Activated CD4-positive, alpha-beta T cell treated with anti-CD3 and anti-CD28 coated beads, Interleukin-2, amount 50 U/mL, for 48 hours (primary cell): ENCODE measurements around the gene EPHB2.
"Not testable (repeated sequence)": the region's sequence is repeated elsewhere in the genome, so short reads cannot be mapped to it uniquely, and the experiment has no call there.

Experiments used
- DNase-seq, 2 experiments: peaks; one replicate each; pipeline ENCODE4 v3.0.0-alpha.2; 2020

EPHB2 gene

DNA sequence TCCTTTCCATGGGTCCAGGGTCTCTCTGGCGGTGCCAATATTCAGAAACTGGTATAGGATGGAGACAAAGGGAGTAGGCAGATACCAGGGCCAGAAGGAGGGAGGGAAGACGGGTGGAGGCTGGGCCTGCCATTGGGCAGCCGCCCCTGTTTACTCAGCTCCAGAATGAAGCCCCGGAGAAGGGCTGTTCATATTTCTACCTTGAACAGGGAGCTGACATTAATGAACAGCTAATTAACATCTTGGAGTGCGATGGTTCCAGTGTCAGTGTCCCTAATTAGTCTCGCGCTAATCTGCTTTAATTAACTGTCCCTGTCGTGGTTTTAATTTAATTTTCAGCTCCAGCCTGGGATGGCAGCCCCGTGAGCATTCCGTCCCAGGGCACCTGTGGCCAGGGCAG, 113.8 kb downstream of the EPHB2 start:
- no peak for DNase-seq

DNA sequence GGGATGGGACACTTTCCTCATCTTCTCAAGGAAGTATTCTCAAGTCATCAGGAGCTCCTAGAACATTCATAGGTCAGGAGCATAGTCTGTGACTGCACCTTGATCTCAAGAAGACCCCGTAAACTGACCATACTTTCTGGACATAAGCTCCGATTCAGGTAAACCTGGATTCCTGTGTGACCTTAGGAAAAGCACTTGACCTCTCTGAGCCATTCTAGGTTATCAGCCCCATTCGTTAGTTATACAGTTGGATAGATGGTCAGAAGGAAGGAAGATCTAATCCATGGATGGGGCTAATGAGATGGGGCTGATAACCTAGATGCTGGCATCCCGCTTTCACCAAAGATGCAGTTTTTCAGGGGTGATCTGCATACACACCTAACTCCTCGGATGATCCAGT, 114.3 kb downstream of the EPHB2 start:
- DNase-seq, result no peak

DNA sequence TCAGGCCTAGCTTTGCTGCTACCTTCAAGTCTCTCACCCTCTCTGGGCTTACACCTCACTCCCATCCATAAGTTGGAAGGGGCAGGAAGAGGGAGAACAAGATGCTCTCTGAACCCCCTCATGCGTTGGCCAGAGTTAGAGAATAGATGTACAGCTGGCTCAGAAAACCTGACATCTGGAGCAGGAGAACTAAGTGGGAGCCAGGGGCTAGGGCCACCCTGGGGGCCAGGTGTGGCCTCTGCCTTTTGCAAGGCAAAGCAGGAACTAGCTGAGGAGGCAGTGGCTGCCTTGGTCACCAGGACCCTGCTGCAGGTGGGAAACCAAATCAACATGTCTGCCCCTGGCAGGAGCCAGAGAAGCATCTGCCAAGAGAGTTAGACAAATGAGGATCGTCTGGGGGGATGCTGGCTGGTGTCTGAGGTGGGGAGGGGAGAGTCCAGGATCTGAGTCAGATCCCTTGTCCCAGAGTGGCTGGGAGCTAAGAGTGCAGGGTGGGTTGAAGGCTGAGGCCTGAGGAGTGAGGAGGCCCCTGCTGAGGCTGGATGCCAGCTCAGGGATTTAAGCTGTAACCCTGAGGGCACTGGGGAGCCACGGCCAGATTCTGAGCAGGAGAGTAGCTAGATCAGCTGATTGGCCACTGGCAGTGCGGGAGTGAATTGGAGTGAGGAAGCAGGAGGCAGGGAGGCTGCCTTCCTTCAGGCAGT, 115.0 kb downstream of the EPHB2 start:
- no peak for DNase-seq

DNA sequence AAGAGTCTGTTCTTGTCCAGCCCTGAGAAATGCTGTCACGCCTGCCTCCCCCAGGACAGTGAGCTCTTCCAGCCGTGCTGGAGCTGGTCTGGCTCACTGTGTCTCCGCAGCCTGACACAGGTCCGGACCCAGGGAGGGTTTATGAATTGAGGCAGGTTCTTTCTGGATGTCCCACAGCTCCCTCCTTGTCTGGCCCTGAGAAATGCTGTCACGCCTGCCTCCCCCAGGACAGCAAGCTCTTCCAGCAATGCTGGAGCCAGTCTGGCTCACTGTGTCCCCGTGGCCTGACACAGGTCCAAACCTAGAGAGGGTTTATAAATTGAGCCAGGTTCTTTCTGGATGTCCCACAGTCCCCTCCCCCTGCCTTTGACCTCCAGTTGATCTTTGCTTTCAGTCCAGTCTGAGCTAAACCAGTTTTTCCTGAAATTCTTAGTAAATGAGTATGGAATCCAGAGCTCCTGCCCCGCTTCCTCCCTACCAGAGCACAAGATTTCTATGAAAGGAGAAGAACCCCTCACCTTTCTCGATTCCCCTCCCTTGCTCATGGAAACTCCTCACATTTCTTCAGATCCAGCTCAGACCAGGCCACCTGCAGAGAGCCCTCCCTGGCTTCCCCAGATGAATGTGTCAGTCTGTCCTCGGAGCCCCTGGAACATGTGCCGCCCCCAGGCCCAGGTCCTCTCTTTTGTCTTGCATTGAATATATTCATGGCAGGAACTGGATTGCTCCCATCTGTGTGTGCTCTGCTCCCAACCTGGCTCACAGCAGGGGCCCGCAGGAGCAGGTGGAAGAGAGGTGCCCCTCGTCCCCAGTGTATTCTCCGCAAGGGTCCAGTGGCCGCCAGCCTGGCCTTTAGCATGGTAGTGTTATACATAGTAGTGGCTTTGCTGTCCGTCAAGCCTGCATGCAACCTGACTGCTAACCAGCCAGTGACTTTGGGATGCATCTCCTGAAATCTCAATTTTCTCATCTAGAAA, 116.3 kb downstream of the EPHB2 start:
- no peak for DNase-seq

DNA sequence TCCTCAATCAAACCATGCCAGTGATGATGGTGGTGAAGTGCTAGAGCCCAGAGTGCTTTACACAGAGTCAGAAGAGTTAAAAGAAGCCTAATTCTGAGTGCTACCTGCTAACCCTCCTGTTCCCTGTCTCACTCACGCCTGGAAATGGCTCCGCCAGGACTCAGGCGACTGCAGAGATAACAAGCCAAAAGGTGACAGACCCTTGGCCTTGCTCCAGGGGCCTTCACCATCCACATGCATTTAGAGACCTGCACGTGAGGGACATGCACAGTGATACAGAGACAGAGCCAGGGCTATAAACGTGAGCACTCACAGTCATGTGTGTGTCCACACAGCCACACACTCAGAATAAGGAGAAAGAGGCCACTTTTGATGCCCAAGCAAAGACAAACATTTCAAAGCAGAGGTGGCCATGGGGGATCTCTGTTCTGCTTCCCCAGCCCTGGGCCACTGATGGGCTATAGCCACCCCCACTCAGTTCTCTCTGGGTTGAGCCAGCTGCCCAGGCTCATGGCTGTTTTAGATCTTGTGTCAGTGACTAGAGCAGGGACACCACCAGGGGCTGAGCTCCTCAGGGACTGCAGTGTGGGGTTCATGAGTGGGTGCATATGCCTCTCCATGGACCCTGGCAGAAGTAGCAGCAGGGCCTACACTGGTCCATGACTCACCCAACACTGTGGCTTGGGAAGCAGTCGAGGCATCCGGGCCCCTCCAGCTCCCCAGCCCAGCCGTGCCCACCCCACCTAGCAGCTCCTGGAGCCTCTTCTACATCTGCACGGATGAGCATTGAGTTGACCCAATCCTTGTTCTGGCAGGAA, 117.2 kb downstream of the EPHB2 start:
- no peak for DNase-seq

DNA sequence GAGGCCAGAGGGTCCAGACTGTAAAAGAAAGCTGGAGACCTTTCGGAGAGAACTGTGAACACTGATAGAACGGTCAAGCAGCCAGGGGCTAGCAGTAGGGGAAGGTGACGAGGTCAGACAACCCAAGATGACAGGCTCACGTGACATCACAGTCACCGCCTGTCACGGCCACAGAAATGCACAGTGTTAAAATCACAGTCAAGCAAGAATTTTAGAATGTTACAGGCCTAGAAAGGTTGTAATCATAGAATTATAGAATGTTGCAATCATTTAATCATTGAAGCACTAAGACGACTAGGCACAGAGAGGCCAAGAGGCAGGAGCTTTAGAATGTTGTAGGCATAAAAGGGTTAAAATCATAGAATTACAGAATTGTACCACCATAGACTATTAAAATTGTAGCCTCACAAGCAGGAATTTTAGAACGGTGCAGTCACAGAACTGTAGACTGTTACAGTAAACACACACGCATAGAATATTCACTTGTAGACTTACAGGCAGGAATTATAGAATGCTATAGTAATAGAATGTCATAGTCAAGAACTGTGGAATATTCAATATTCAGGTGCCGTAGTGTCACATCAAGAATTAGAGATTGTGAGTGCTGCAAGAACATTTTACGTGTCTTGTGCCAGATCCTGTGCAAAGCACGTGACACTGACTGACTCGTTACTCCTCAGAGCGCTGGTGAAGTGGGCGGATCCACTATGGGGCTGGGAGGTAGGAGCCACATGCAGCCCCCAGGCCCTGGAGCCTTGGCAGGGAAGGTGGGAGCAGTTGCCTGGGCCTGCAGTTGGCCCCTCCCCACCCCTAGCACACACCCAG, 118.1 kb downstream of the EPHB2 start:
- no peak for DNase-seq

DNA sequence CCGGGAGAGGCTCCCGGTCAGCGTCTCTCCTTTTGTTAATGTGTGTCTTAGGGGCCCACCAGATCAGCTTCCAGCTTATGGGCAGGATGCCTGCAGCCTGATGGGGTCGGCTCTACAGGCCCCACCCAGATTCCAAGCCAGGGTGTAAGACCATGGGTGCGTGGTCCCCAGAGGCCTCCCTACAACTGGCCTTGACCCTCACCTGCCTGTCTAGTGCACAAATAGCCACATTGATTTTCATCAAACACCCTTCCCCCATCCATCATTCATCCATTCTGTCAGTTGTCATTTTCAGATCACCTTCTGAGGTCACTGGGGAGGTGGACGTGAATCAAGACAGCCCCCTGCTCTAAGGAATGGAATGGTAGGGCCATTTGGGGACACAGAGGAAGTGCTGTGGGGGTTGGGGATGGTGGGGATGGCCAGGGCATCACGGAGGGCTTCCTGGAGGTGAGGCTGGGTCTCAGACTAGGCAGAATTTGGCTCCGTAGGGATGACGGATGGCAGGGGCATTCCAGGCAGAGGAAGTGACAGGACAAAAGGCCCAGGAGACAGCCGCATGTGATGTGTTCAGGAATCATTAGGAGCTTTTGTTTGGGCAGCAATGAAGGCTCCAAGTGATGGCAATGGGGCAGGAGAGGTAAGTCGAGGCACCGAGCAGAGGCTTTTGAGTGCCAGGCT, 118.8 kb downstream of the EPHB2 start:
- no peak for DNase-seq

DNA sequence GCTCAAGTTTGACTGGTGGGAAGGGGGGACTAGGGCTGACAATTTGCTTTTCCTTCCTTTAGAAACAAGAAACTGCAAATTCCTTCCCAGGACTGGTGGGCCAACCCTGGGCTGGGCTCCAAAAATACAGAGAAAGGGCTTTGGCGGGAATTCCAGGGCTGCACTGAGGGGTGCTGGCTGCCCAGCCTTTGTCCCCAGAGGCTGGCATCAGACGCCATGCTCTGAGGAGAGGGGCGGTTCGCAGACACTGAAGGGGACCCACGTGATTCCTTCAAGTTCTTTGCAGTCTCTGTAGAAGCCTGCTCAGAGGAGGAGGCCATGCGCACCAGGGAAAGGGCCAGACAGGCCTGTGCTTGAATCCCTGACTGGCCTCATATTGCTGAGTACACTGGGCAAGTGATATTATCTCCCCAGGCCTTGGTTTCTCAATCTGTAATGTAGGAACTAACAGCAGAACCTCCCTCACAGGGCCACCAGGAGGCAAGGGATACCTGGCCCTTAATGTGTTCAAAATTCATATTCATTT, 119.5 kb downstream of the EPHB2 start:
- DNase-seq, result no peak

DNA sequence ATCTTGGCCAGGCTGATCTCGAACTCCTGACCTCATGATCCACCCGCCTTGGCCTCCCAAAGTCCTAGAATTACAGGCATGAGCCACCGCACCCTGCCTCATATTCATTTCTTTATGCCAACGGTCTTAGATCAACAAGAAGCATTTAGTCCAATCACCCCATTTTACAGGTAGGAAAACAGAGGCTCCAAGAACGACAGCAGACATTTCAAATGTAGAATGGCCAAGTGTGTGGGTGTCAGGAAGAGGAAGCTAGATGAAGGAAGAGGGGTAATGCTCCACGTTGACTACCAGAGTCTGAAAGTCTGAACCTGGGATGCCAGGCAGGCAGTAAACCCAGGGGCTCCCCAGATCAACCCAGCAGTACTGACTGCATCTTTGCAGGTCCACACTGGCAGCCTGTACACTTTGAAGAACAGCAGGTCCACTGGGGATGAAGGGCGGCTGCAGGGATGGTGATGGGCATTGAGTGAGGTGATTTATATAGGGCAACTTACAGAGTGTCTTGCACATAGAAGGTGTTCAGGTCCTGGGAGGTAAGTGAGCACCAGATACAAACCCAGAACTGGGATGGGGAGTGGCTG, 120.2 kb downstream of the EPHB2 start:
- DNase-seq, result no peak

DNA sequence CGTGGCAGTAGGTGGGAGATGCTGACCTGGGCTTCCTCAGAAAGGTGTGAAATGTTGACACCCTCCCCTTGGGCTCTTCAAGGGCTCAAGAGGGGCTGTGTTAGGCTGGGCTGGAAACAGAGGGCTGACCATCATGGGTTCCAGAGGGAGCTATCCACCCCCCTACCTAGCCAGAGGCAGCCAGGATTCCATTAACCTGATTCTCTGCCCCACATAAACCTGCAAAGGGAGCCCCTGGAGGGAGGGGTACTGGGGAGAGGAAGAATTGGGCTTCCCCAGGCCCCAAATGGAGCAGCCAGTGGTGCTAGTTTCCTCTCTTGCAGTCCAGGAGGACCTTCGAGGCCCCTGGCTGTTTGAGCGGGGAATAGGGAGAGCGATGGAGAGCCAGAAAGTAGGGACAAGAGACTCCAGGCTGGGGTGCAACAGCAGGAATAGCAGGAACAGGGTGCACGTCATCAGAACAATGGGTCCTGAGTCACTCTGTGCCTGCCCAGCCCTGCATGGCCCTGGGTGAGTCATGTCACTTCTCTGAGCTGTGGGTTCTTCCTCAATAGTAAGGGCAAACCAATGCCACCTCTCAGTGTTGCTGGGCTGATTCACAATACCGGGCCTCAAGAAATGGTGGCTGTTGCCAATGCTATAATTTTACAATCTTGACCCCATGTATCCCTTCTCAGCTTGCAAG, 121.2 kb downstream of the EPHB2 start:
- peak; percentile 3 to 10 for DNase-seq

DNA sequence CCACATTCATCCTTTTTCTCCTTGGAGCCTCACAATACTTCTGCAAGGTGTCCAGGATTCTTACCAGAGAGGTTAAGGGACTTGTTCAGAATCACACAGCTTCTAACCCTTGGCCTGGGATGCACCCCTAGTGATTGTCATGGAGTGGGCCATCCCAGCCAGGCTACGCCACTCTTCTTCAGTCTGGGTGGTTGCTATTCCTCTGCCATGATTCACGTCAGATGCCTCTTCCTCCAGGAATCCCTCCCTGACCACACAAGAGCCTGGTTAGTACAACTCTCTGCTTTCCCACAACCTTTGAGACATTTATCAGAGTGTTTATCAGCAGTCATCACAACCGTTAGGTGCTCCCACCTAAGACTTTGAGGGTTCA, 121.8 kb downstream of the EPHB2 start:
- DNase-seq, result no peak

DNA sequence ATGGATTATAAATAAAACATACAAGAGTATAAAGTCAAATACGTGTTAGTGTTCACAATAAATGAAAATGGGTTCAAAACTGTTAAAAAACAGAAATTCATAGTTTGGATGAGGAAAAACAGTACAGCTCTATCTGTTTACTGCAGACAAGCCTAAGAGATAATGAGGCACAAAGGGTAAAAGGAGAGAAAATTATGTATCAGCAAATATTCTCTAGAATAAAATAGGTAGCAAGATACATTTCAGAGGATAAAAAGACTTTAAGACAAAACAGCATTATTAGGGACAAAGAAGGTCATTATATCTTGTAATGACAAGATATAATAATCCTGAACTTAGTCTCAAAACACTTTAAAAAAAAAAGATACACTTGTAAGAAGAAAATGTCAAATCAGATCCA, 123.1 kb downstream of the EPHB2 start:
- DNase-seq, result no peak

DNA sequence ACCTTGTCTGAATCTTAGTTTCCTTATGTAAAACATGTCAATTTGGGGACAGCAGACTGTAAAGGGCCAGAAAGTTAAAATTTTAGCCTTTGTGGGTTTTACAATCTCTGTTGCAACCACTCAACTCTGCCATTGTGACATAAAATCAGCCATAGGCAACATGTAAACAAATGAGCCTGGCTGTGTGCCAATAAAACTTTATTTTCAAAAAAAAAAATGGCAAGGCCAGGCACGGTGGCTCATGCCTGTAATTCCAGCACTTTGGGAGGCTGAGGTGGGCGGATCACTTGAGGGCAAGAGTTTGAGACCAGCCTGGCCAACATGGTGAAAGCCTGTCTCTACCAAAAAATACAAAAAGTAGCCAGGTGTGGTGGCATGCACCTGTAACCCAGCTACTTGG, 123.8 kb downstream of the EPHB2 start:
- not testable (repeated sequence) for DNase-seq

DNA sequence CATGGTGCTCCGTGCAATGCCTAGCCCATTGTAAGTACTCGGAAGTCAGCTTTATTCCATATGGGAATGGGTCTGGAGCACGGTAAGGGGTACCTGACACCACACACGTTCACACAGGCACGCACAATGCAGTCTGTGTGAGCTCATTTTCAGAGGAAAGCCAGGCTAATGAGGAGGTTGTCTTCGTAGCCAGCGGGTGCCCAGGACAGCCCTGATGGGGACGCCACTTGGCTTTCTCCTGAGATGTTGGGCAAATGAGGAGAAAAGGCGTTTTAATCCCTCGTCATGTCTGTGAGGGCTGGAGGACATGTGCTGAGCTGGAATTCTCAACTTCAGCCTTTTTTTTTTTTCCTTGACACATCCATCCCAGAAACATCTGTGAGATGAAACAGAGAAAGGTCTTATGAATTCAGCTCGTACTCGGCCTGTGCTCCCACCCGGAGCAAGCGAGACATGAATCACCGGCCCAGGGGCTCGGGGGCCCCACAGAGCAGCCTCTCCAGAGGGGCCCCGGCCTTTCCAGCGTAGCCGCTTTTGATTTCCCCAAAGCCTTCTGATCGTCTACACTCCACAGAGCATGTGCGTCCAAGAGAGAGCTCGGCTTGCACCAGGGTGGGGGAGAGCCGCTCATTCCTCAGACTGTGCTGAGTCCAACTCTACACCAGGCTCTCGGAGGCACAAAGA, 125.1 kb downstream of the EPHB2 start:
- no peak for DNase-seq

DNA sequence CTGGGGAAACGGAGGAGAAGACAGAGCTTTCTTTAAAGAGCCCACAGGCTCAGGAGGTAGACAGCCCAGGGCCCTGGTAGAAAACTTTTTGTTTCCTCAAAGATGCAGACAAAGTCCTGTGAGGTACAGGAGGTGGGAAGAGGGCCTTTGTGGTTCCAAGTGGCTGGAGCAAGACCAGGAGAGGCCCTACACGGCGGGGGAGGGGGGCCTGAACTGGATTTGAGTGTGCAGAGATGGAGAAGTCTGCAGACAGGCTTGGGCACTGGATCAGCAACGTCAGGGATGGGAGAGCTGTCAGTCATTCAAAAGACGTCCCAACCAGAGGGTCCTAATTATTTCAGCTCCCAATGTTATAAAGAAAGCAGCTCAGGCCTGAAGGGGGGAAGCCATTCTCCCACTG, 126.2 kb downstream of the EPHB2 start:
- no peak for DNase-seq

DNA sequence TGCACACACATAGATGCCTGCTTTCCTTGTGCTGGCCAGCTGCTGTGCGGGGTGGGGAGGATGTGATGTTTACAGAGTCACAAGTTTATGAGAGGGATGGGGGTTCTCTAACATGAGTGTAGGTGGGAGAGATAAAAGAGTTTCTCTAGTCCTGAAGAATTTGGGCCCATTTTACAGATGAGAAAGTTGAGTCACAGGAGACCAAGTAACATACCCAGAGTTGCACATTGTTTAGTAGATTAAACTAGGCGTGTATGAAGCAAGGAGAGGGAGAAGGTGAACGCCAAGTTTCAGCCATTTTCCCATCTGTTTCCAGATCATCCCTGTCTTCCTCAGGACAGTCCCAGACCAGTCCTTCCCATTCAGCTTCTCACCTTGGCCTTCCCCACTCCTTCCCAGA, 126.7 kb downstream of the EPHB2 start:
- DNase-seq, result no peak

DNA sequence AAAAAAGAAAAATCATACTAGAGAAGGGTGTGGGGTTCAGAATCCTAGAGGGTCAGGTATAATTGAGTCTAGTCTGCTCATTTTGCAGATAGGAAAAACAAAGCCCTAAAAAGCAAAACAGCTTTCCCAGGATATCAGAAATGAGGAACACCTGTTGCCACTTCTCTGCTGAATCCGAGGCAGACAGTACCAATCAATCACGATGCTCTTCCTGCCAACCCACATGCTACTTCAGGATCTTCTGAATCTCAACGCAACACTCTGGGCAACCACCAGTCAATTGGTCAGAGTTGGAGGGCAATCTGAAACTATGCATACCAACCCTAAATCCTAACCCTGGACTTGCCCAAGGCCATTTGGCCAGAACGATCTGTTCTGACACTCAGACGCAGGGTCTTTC, 128.3 kb downstream of the EPHB2 start:
- no peak for DNase-seq

DNA sequence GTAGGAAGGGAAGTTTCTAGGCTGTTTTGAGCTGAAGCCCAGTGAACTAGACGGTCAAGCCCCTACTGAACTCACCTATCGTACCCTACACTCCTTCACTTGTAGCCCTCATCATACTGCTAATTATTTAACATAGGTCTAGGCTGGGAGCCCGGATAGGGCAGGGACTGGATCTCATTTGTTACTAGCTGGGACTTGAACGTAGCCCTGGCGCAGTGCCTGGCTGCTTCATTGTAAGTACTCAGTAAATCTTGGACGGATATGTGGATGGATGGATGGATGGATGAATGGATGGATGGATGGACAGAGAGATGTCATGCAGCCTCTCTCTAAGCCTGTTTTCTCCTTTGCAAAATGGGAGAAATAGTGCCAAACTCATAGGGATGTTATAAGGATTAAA, 129.2 kb downstream of the EPHB2 start:
- no peak for DNase-seq

DNA sequence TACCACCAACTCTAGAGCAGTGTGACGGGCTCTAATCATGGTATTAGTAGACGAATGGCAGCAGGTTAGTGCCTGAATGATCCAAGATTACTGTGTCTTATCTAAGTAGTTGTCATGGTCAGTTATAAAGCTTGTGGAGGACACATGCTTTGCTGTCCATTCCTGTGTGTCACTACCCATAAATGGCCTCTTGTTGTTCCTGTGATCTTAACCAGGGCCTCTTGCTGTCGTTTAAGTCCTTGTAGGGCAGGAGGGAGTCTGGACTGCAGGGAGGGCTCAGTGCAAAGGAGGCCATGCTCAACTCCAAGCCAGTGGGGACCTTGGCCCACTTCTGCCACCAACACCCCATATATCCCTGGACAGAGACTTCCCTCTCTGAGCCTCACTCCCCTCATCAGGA, 130.5 kb downstream of the EPHB2 start:
- no peak for DNase-seq

DNA sequence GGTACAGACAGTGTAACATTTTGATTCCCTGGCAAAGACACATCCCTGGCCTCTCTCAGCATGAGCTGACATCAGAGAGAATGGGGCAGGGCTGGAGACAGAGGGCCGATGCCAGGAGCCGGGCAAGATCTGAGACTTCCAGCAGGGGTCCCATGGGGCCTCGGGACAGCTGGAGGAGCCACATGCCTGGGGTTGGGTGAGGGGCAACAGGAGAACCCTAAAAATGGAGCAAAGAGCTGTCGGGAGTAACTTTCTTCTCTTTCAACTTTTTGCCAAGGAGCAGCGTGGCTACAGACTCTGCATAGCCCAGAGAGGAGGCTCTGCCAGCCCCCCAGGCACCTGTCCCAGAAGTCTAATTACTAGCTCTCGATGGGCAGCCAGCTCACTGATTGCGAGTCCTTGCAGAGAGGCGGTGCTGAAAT, 131.2 kb downstream of the EPHB2 start:
- no peak for DNase-seq
